Tibial artery (tissue), 4 donors: Measurements from ENCODE around the gene KLRC1.

Experiments used
- DNase-seq, 2 donors: peaks; one replicate each; pipeline ENCODE4 v3.0.0-alpha.2; 2019
- H3K27ac ChIP-seq, 2 donors: fragments of 200-600 bp; sonication (generic) in 1 of 2; 1 replicate in 1 of 2; 2 replicates in 1 of 2; pipeline ENCODE4 v1.5.1; 2018 to 2019; ENCODE audit warnings: mild to moderate bottlenecking in 1 of 2
- H3K27me3 ChIP-seq, 2 donors: fragments of 200-600 bp; sonication (generic) in 1 of 2; one replicate each; pipeline versions ENCODE4 v1.5.1 to v1.6.0; 2016 to 2019
- H3K36me3 ChIP-seq, 3 donors: fragments of 200-600 bp; sonication (generic) in 2 of 3; one replicate each; pipeline ENCODE4 v1.5.1; 2016 to 2019; ENCODE audit warnings: mild to moderate bottlenecking in 2 of 3
- H3K4me1 ChIP-seq, 4 donors: fragments of 200-600 bp; sonication (generic) in 2 of 4; 1 replicate in 3 of 4; 2 replicates in 1 of 4; pipeline ENCODE4 v1.5.1; 2016 to 2019
- H3K4me3 ChIP-seq, 2 donors: fragments of 200-600 bp; sonication (generic) in 1 of 2; 1 replicate in 1 of 2; 2 replicates in 1 of 2; pipeline ENCODE4 v1.5.1; 2018 to 2019; ENCODE audit warnings: mild to moderate bottlenecking in 2 of 2
- H3K9me3 ChIP-seq, 3 donors: fragments of 200-600 bp; sonication (generic) in 1 of 3; one replicate each; pipeline ENCODE4 v1.5.1; 2016 to 2019
- CTCF ChIP-seq, 2 experiments: fragments of 200-600 bp in 1 of 2; fragments of 450-650 bp in 1 of 2; IDR thresholded peaks; one replicate each; pipeline ENCODE4 v1.5.1; 2017 to 2019; ENCODE audit warnings: antibody characterized with exemption in 2 of 2, mild to moderate bottlenecking in 1 of 2, moderate library complexity in 1 of 2
- intact Hi-C: fragments of 100-400 bp; cut with DNase I; formaldehyde crosslinking; loops from one replicate; pipeline ENCODE4 v1.15.0; 2023; ENCODE audit warnings: low total_unique reads

KLRC1 gene

GRCh38 chr12:10469701-10470100 lies 16.5 kb upstream of the KLRC1 start:
- Histone ChIP-seq H3K36me3 (no peaks in the 10 kb centered on the region), H3K9me3 (no peaks in the 10 kb centered on the region), H3K27me3 (no peaks in the 10 kb centered on the region), H3K27ac (no peak overlapping the region), H3K4me1 (no peaks in the 10 kb centered on the region), H3K4me3 (no peak overlapping the region)
- intact Hi-C loops: no loop called here
- no peak for DNase-seq
- no peak for TF ChIP-seq CTCF (IDR thresholded peaks at IDR 0.05)

DNA sequence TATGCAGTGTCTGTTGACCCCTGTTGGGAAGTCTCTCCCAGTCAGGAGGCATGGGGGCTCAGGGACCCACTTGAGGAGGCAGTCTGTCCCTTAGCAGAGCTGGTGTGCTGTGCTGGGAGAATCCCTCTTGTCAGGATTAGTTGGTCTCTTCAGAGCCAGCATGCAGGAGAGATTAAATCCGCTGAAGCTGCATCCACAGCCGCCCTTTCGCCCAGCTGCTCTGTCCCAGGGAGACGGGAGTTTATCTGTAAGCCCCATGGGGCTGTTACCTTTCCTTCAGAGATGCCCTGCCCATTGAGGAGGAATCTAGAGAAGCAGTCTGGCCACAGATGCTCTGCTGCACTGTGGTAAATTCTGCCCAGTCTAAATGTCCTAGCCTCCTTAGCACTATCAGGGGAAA lies 13.1 kb upstream of the KLRC1 start:
- Histone ChIP-seq H3K27ac (no peak overlapping the region), H3K36me3 (no peaks in the 10 kb centered on the region), H3K4me3 (no peak overlapping the region), H3K27me3 (no peaks in the 10 kb centered on the region), H3K9me3 (no peaks in the 10 kb centered on the region), H3K4me1 (no peaks in the 10 kb centered on the region)
- no peak for TF ChIP-seq CTCF (IDR thresholded peaks at IDR 0.05)
- DNase-seq: no peak
- intact Hi-C loops: no loop called here

DNA sequence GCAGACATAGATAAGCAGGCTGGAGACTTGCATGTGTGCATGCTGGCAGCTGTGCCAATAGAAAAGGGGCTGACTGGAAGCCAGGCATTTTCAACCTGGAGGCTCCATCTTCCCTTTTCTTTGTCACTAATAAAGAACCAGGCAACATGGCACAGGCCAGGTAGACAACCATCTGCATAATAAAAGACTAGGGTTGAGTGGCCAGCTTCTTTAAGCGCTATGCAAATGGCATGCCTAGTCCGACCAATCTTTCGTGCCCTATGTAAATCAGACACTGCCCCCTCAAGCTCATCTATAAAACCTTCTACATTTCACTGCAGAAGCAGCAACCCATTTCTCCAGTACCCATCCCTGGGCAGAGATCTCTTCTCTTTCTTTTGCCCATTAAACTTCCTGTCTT lies 4.6 kb upstream of the KLRC1 start:
- TF ChIP-seq CTCF (IDR thresholded peaks at IDR 0.05): no peak
- no peaks in the 10 kb centered on the region for H3K36me3 ChIP-seq
- no peak overlapping the region for H3K27ac ChIP-seq
- intact Hi-C loops: no loop called here
- no peak for DNase-seq
- H3K27me3 ChIP-seq: no peaks in the 10 kb centered on the region
- H3K4me3 ChIP-seq: no peak overlapping the region
- no peaks in the 10 kb centered on the region for H3K4me1 ChIP-seq
- H3K9me3 ChIP-seq: peaks cover 0 to 22% (median 5%) of the 10 kb centered on the region in 3 donors

DNA sequence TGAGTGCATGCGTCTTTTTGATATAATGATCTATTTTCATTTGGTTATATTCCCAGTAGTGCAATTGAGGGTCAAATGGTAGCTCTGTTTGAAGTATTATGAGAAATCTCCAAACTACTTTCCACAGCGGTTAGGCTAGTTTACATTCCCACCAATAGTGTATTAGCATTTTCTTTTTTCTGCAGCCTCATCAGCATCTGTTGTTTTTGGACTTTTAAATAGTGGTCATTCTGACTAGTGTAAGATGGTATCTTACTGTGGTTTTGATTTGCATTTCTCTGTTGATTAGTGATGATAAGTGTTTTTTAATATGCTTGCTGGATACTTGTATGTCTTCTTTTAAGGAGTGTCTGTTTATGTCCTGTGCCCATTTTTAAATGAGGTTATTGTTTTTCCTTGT lies 3.7 kb upstream of the KLRC1 start:
- no peak overlapping the region for H3K4me3 ChIP-seq
- intact Hi-C loops: no loop called here

GRCh38 chr12:10455766-10456165 lies 2.6 kb upstream of the KLRC1 start:
- no peak for DNase-seq
- Histone ChIP-seq H3K27ac (no peak overlapping the region), H3K36me3 (no peaks in the 10 kb centered on the region), H3K9me3 (peaks cover 0 to 22% (median 5%) of the 10 kb centered on the region in 3 donors), H3K4me1 (no peaks in the 10 kb centered on the region), H3K27me3 (no peaks in the 10 kb centered on the region), H3K4me3 (no peak overlapping the region)
- no peak for TF ChIP-seq CTCF (IDR thresholded peaks at IDR 0.05)
- intact Hi-C loops: no loop called here

More for the DNA sequence above, 3.7 kb upstream of the KLRC1 start:
- H3K27me3 ChIP-seq: no peaks in the 10 kb centered on the region
- peaks cover 0 to 22% (median 5%) of the 10 kb centered on the region in 3 donors for H3K9me3 ChIP-seq
- H3K36me3 ChIP-seq: no peaks in the 10 kb centered on the region
- H3K4me1 ChIP-seq: no peaks in the 10 kb centered on the region
- DNase-seq: no peak
- TF ChIP-seq CTCF (IDR thresholded peaks at IDR 0.05): no peak
- H3K27ac ChIP-seq: no peak overlapping the region

- H3K4me3 ChIP-seq: no peak overlapping the region
- no peak for DNase-seq
- H3K36me3 ChIP-seq: no peaks in the 10 kb centered on the region
- H3K9me3 ChIP-seq: peaks cover 0 to 22% (median 5%) of the 10 kb centered on the region in 3 donors
- intact Hi-C loops: no loop called here
- no peaks in the 10 kb centered on the region for H3K4me1 ChIP-seq
- H3K27me3 ChIP-seq: no peaks in the 10 kb centered on the region
- TF ChIP-seq CTCF (IDR thresholded peaks at IDR 0.05): no peak
- no peak overlapping the region for H3K27ac ChIP-seq
Measured at GRCh38 chr12:10454531-10454930, 1.4 kb upstream of the KLRC1 start.
